HFFc6 (cell line): ENCODE data around the gene RASA3. TPM values are rescaled to one million over a fixed set of nuclear protein-coding genes. Genes with fewer than 3 reads are reported as not detected.

ENCODE experiments used
- DNase-seq: peaks from one replicate; pipeline ENCODE4 v3.0.0-alpha.2; 2018
- H3K27ac Mint-ChIP-seq: 2 replicates; pipeline ENCODE4 v1.8.0; 2020; ENCODE audit warnings: mild to moderate bottlenecking, mixed read lengths
- H3K27me3 Mint-ChIP-seq: 2 replicates; pipeline ENCODE4 v1.8.0; 2021; ENCODE audit warnings: mild to moderate bottlenecking, moderate library complexity, mixed read lengths; ENCODE audit not compliant: insufficient read depth
- H3K36me3 Mint-ChIP-seq: 2 replicates; pipeline ENCODE4 v1.8.0; 2021; ENCODE audit warnings: low read depth, mixed read lengths
- H3K4me1 Mint-ChIP-seq: 2 replicates; pipeline ENCODE4 v1.8.0; 2020; ENCODE audit warnings: low read depth, mixed read lengths
- H3K4me3 Mint-ChIP-seq: 2 replicates; pipeline ENCODE4 v1.8.0; 2020; ENCODE audit warnings: mild to moderate bottlenecking, moderate library complexity, mixed read lengths
- H3K9me3 Mint-ChIP-seq: 2 replicates; pipeline ENCODE4 v1.8.0; 2020; ENCODE audit warnings: mild to moderate bottlenecking, mixed read lengths
- total RNA-seq, 6 experiments: library from RNA; stranded (reverse); fragmentation: NEBNext Ultra II Directional; extraction: Animal tissue kit (Norgen Biotek cat#: 25700); gene quantifications; 2 replicates in 1 of 6; 3 replicates in 5 of 6; pipeline ENCODE4 v1.2.3, GENCODE V29; 2021
- TF ChIP-seq, protein P1 (sequence below): fragments of 200-600 bp; sonication (generic); IDR thresholded peaks from 2 replicates; pipeline ENCODE4 v1.5.0; 2021; ENCODE audit warnings: antibody characterized with exemption, mild to moderate bottlenecking

Gene RASA3
- total RNA-seq, 6 experiments from 2014 or later = 31.6 to 37.6 (median 33.1) TPM

DNA sequence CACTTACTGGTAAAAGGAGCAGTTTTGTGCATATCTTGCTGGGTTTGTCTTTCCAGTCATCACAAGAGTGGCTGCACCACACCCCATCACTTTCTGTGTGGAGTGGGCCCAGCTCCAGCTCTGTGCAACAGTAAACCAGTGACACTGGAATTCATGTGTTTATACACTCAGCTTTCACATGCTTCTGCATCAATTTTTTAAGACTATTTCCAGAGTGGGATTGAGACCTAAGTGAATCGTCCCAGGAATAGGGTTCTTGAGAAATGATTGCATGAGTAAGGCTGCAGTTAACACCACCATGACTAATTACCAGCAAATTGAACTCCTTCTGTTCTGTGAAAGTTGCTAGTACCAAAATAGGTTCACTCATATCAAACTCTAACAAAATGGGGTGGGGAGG is 41.3 kb upstream of the RASA3 start:
- peaks cover 10% of the 10 kb centered on the region for H3K27me3 Mint-ChIP-seq
- TF ChIP-seq, protein P1, sequence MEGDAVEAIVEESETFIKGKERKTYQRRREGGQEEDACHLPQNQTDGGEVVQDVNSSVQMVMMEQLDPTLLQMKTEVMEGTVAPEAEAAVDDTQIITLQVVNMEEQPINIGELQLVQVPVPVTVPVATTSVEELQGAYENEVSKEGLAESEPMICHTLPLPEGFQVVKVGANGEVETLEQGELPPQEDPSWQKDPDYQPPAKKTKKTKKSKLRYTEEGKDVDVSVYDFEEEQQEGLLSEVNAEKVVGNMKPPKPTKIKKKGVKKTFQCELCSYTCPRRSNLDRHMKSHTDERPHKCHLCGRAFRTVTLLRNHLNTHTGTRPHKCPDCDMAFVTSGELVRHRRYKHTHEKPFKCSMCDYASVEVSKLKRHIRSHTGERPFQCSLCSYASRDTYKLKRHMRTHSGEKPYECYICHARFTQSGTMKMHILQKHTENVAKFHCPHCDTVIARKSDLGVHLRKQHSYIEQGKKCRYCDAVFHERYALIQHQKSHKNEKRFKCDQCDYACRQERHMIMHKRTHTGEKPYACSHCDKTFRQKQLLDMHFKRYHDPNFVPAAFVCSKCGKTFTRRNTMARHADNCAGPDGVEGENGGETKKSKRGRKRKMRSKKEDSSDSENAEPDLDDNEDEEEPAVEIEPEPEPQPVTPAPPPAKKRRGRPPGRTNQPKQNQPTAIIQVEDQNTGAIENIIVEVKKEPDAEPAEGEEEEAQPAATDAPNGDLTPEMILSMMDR = no peak

DNA sequence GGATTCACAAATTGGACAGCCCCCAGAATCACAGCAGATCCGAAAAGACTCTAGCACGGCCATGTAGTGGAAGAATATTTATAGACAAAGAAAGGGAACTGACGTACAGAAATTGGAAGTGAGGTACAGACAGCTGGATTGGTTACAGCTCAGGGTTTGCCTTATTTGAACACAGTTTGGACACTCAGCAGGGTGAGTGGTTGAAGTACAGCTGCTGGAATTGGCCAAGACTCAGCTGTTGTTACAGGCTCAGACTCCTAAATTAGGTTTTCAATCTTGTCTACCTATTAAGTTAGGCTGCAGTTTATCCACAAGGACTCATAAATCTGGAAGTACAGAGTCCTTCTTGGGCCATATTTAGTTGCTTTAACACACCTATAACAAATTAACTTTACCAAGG is 40.8 kb upstream of the RASA3 start:
- Mint-ChIP-seq H3K36me3 (peaks cover 9% of the 10 kb centered on the region), H3K27me3 (peaks cover 10% of the 10 kb centered on the region), H3K9me3 (peaks cover 11% of the 10 kb centered on the region), H3K4me3 (no peak overlapping the region), H3K4me1 (peaks cover 16% of the 10 kb centered on the region; the same call in 1 of the 2 replicates), H3K27ac (no peak overlapping the region)
- TF ChIP-seq, protein P1 = no peak
- no peak for DNase-seq

More for the DNA sequence above, 41.3 kb upstream of the RASA3 start:
- no peak overlapping the region for H3K27ac Mint-ChIP-seq
- peaks cover 16% of the 10 kb centered on the region; the same call in 1 of the 2 replicates for H3K4me1 Mint-ChIP-seq
- peaks cover 11% of the 10 kb centered on the region for H3K9me3 Mint-ChIP-seq
- no peak for DNase-seq
- H3K4me3 Mint-ChIP-seq = no peak overlapping the region
- H3K36me3 Mint-ChIP-seq = peaks cover 9% of the 10 kb centered on the region

DNA sequence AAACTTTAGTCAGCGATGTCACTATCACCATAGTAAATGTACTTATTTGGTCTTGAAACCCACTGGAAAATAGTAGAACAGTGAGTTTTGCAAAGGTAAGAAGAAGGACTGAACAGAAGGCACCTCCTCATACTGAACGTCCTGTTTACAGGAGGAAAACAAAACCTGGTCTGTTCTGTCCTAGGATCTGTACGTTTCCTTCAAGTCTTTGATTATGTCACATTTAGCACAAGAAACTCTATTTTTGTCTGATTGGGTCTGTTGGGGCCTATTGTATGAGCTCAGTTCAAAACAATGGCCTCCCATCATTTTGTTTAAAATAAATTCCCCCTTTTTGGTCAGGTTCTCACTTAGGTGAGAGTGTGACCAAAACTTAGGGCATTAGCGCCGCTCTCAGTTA is 35.5 kb upstream of the RASA3 start:
- H3K27me3 Mint-ChIP-seq = peaks cover 21% of the 10 kb centered on the region
- TF ChIP-seq, protein P1 = no peak
- peaks cover 2% of the 10 kb centered on the region for H3K9me3 Mint-ChIP-seq
- H3K27ac Mint-ChIP-seq = no peak overlapping the region
- DNase-seq = no peak
- no peak overlapping the region for H3K4me3 Mint-ChIP-seq
- peaks cover 9% of the 10 kb centered on the region for H3K4me1 Mint-ChIP-seq
- H3K36me3 Mint-ChIP-seq = peaks cover under 1% of the 10 kb centered on the region

DNA sequence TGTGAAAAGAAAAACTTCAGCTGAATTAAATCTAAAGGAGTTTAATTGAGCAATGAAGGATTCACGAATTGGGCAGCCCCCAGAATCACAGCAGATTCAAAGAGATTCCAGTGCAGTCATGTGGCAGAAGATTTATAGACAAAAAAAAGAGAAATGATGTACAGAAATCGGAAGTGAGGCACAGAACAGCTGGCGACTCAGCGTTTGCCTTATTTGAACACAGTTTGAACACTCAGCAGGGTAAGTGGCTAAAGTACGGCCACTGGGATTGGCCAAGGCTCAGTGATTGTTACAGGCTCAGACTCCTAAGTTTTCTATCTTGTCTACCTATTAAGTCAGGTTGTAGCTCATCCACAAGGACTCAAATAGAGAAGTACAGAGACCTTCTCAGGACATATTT is 35.0 kb upstream of the RASA3 start:
- no peak overlapping the region for H3K27ac Mint-ChIP-seq
- no peaks in the 10 kb centered on the region for H3K36me3 Mint-ChIP-seq
- TF ChIP-seq, protein P1 = no peak
- peaks cover 21% of the 10 kb centered on the region for H3K27me3 Mint-ChIP-seq
- H3K4me1 Mint-ChIP-seq = peaks cover 12% of the 10 kb centered on the region
- H3K9me3 Mint-ChIP-seq = no peaks in the 10 kb centered on the region
- H3K4me3 Mint-ChIP-seq = no peak overlapping the region
- no peak for DNase-seq

DNA sequence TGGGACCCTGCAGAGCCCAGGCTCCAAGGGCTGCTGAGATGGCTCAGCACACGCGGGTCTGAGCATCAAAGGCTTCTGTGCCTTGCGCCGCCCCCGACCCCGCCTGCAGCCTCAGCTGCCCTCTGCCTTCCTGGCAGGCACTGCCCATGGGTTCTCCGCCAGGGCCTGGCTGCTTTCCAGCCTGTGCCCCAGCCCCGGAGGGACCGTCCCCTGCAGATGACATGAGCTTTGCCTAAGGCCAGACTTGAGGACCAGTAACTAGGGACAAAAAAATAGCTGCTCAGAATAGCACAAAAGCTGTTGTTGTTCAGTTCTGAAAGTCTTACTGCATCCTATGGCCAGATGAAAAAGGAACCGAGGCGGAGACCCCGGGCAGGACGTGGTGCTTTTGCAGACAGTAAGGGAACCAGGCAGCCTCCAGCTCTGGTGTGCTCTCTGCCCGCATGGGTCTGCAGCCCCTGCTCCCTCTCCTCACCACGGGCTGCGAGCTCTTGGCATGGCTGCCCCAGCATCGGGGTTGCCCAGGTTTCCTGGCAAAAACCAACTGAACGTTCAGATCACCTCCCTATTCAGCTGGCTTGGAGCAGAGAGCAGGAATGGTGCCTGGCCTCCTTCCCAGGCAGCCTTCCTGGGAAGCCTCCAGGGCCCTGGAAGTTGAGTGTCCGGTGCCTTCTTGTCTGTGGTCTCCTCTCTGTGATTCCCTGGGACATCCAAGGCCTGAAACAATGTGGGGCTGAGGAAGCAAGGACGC is 34.1 kb upstream of the RASA3 start:
- H3K9me3 Mint-ChIP-seq = no peaks in the 10 kb centered on the region
- peaks cover 19% of the 10 kb centered on the region for H3K4me1 Mint-ChIP-seq
- H3K27me3 Mint-ChIP-seq = peaks cover 21% of the 10 kb centered on the region
- TF ChIP-seq, protein P1 = no peak
- no peak for DNase-seq
- no peak overlapping the region for H3K27ac Mint-ChIP-seq
- H3K36me3 Mint-ChIP-seq = no peaks in the 10 kb centered on the region
- H3K4me3 Mint-ChIP-seq = no peak overlapping the region
